CD14-positive monocyte (primary cell): ENCODE measurements around the gene SLIT3. TPM values are rescaled to one million over a fixed set of nuclear protein-coding genes. Genes with fewer than 3 reads are reported as not detected.

Source experiments
- DNase-seq, 3 donors: peaks; one replicate each; pipeline ENCODE4 v3.0.0-alpha.2; 2011 to 2022
- H2AFZ ChIP-seq: 2 replicates; pipeline ENCODE4 v1.6.0; 2012; ENCODE audit warnings: mild to moderate bottlenecking, low read depth, low read length, inconsistent platforms; ENCODE audit not compliant: insufficient read depth, poor library complexity, severe bottlenecking
- H3K27ac ChIP-seq, 2 donors: 1 replicate in 1 of 2; 2 replicates in 1 of 2; pipeline ENCODE4 v1.5.1; 2012 to 2013; ENCODE audit warnings: low read length in 2 of 2, control low read depth in 1 of 2, inconsistent platforms in 1 of 2, low read depth in 1 of 2, mild to moderate bottlenecking in 1 of 2
- H3K27me3 ChIP-seq, 2 donors: one replicate each; pipeline versions ENCODE4 v1.6.0 to v1.6.1; 2011 to 2013; ENCODE audit warnings: low read length in 2 of 2; ENCODE audit not compliant: control insufficient read depth in 2 of 2, insufficient read depth in 2 of 2
- H3K36me3 ChIP-seq, 2 donors: replicated peaks in 1 of 2; 1 replicate in 1 of 2; 2 replicates in 1 of 2; pipeline versions ENCODE4 v1.5.1 to v1.6.1; 2012 to 2013; ENCODE audit warnings: low read length in 2 of 2, control low read depth in 1 of 2, inconsistent platforms in 1 of 2, mild to moderate bottlenecking in 1 of 2; ENCODE audit not compliant: insufficient read depth in 2 of 2, control insufficient read depth in 1 of 2
- H3K4me1 ChIP-seq, 2 donors: 1 replicate in 1 of 2; 2 replicates in 1 of 2; pipeline versions ENCODE4 v1.5.1 to v1.6.1; 2012 to 2013; ENCODE audit warnings: low read length in 2 of 2, control low read depth in 1 of 2, inconsistent platforms in 1 of 2, mild to moderate bottlenecking in 1 of 2, moderate library complexity in 1 of 2; ENCODE audit not compliant: insufficient read depth in 2 of 2, control insufficient read depth in 1 of 2
- H3K4me2 ChIP-seq: replicated peaks from 2 replicates; pipeline ENCODE3; 2012; ENCODE audit warnings: low read length, moderate library complexity, mild to moderate bottlenecking; ENCODE audit not compliant: poor library complexity, severe bottlenecking; ENCODE audit errors: extremely low read depth
- H3K4me3 ChIP-seq, 3 experiments: fragments of 200-600 bp in 1 of 3; sonication (generic) in 1 of 3; replicated peaks in 1 of 3; 1 replicate in 2 of 3; 2 replicates in 1 of 3; pipeline ENCODE4 v1.5.1; 2011 to 2013; ENCODE audit warnings: low read length in 3 of 3, mild to moderate bottlenecking in 3 of 3, control low read depth in 2 of 3, low read depth in 2 of 3, inconsistent platforms in 1 of 3, moderate library complexity in 1 of 3
- H3K79me2 ChIP-seq: 2 replicates; pipeline ENCODE4 v1.6.0; 2012; ENCODE audit warnings: mild to moderate bottlenecking, control low read depth, inconsistent platforms, low read length, moderate library complexity; ENCODE audit not compliant: insufficient read depth
- H3K9ac ChIP-seq: 2 replicates; pipeline ENCODE4 v1.6.0; 2017; ENCODE audit warnings: low read length, mild to moderate bottlenecking; ENCODE audit not compliant: insufficient read depth, poor library complexity, severe bottlenecking
- H3K9me3 ChIP-seq, 2 donors: replicated peaks in 1 of 2; 1 replicate in 1 of 2; 2 replicates in 1 of 2; pipeline versions ENCODE4 v1.5.1 to v1.6.1; 2012 to 2013; ENCODE audit warnings: low read length in 2 of 2, control low read depth in 1 of 2; ENCODE audit not compliant: control insufficient read depth in 1 of 2, insufficient read depth in 1 of 2
- H4K20me1 ChIP-seq: 2 replicates; pipeline ENCODE4 v1.6.0; 2012; ENCODE audit warnings: mild to moderate bottlenecking, low read length, control low read depth, moderate library complexity; ENCODE audit not compliant: insufficient read depth
- H3K27ac Mint-ChIP-seq, 7 donors: one replicate each; pipeline ENCODE4 v1.8.0; 2020; ENCODE audit warnings: mild to moderate bottlenecking in 7 of 7, mixed read lengths in 7 of 7, moderate library complexity in 6 of 7, inconsistent platforms in 2 of 7
- H3K27me3 Mint-ChIP-seq, 3 donors: one replicate each; pipeline ENCODE4 v1.8.0; 2021 to 2022; ENCODE audit warnings: low read depth in 3 of 3, mild to moderate bottlenecking in 3 of 3, mixed read lengths in 3 of 3, moderate library complexity in 3 of 3, inconsistent platforms in 1 of 3
- H3K36me3 Mint-ChIP-seq, 2 donors: one replicate each; pipeline ENCODE4 v1.8.0; 2020; ENCODE audit warnings: mixed read lengths in 2 of 2, inconsistent platforms in 1 of 2, mild to moderate bottlenecking in 1 of 2
- H3K4me1 Mint-ChIP-seq: one replicate; pipeline ENCODE4 v1.8.0; 2020; ENCODE audit warnings: mild to moderate bottlenecking, mixed read lengths
- H3K4me3 Mint-ChIP-seq, 2 donors: one replicate each; pipeline ENCODE4 v1.8.0; 2020; ENCODE audit warnings: mild to moderate bottlenecking in 2 of 2, mixed read lengths in 2 of 2, moderate library complexity in 1 of 2
- H3K9me3 Mint-ChIP-seq, 7 donors: one replicate each; pipeline ENCODE4 v1.8.0; 2020 to 2022; ENCODE audit warnings: mixed read lengths in 7 of 7, mild to moderate bottlenecking in 6 of 7, moderate library complexity in 6 of 7, inconsistent platforms in 2 of 7
- WGBS: methylation state at CpG from one replicate; pipeline ENCODE4 v1.1.5; 2013; ENCODE audit warnings: missing lambda C conversion rate; ENCODE audit not compliant: insufficient coverage; 5-methylcytosine and 5-hydroxymethylcytosine counted together
- intact Hi-C, 2 donors: fragments of 100-400 bp; cut with micrococcal nuclease; formaldehyde crosslinking; loops; one replicate each; pipeline versions ENCODE4 v1.15.0 to v1.15.1; 2023
- polyA plus RNA-seq, 3 donors: library from polyadenylated mRNA; depleted of rRNA in 1 of 3; unstranded in 2 of 3; stranded (reverse) in 1 of 3; fragments of 300-500 nt in 2 of 3; fragments of >200 nt in 1 of 3; fragmentation: Illumina TruSeq in 2 of 3; gene quantifications; 1 replicate in 2 of 3; 2 replicates in 1 of 3; pipeline ENCODE4 v1.2.3, GENCODE V29; 2012 to 2021
- TF ChIP-seq, protein P1 (sequence below): fragments of 200-600 bp; IDR thresholded peaks from one replicate; pipeline ENCODE4 v1.8.0; 2022; ENCODE audit warnings: antibody characterized with exemption, mild to moderate bottlenecking

SLIT3 gene
- polyA plus RNA-seq, 3 donors = not detected

DNA sequence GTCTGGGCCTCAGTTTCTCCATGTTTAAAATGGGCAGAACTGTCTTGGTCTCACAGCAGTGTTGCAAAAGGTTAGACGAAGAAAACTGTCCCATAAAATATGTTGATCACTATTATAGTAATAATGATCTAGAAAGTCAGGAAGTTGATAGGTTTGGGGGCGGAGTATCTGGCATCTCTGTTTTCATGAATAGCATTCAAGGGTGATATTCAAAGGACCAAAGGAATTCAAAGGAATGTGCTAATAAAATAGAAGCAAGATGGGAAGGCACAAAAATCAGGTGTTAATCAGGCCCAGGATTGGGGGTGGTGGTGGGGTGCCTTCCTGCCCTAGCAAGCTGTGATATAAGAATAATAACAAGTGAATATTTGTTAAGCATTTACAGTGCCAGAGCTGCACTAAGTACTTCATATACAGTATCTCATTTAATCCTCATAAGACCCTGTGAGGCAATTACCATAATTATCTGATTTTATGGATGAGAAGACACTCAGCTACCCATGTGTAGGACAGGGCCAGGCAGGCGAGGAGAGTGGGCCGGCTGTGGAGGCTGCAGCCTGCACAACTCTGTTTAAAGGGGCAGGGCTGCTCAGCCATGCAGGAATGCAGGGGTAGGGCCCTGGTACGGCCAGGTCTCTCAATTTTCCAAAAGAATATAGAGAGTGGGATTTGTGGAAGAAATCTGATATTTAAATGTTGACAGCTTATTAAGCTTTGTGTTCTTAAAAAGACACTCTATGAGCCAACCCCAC lies 579.8 kb downstream of the SLIT3 start:
- 100% methylated on average over 3 of the region's 5 CpGs for WGBS
- Histone ChIP-seq H3K79me2 (no peaks in the 10 kb centered on the region), H3K27me3 (no peaks in the 10 kb centered on the region), H3K4me3 (no peak overlapping the region), H4K20me1 (no peaks in the 10 kb centered on the region), H3K9ac (no peak overlapping the region), H3K9me3 (no peaks in the 10 kb centered on the region), H3K27ac (no peak overlapping the region), H3K4me2 (no peak overlapping the region), H2AFZ (no peak overlapping the region), H3K36me3 (no peaks in the 10 kb centered on the region), H3K4me1 (no peaks in the 10 kb centered on the region)
- intact Hi-C loops = no loop called here
- Mint-ChIP-seq H3K36me3 (no peaks in the 10 kb centered on the region), H3K4me3 (no peak overlapping the region), H3K27ac (no peak overlapping the region), H3K4me1 (no peaks in the 10 kb centered on the region), H3K9me3 (peaks cover 0 to 2% (median 0%) of the 10 kb centered on the region in 7 donors), H3K27me3 (peaks cover 0 to 9% (median 2%) of the 10 kb centered on the region in 3 donors)
- no peak for DNase-seq
- TF ChIP-seq, protein P1, sequence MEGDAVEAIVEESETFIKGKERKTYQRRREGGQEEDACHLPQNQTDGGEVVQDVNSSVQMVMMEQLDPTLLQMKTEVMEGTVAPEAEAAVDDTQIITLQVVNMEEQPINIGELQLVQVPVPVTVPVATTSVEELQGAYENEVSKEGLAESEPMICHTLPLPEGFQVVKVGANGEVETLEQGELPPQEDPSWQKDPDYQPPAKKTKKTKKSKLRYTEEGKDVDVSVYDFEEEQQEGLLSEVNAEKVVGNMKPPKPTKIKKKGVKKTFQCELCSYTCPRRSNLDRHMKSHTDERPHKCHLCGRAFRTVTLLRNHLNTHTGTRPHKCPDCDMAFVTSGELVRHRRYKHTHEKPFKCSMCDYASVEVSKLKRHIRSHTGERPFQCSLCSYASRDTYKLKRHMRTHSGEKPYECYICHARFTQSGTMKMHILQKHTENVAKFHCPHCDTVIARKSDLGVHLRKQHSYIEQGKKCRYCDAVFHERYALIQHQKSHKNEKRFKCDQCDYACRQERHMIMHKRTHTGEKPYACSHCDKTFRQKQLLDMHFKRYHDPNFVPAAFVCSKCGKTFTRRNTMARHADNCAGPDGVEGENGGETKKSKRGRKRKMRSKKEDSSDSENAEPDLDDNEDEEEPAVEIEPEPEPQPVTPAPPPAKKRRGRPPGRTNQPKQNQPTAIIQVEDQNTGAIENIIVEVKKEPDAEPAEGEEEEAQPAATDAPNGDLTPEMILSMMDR = no peak

DNA sequence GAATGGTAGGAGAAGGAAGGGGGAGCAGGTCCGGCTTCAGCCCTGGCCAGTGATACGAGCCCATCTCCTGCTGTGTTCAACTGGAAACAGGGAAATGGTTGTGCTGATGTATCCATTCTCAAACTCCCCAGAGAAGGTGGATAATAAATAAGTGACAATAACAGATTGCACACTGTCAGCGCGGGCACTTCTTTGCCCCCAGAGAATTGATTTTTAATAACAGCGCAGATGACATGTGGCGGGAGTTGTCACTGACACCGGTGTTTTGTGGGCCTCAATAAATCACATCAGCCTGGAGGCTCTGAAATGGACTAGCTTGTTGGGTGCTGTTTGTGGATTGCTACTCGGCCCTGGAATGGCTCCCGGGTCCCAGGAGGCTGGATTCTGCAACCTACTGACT lies 580.4 kb downstream of the SLIT3 start:
- WGBS = 86% methylated on average over 6 of the region's 9 CpGs
- no peaks in the 10 kb centered on the region for H3K36me3 Mint-ChIP-seq
- Histone ChIP-seq H3K27me3 (no peaks in the 10 kb centered on the region), H3K79me2 (no peaks in the 10 kb centered on the region), H3K4me2 (no peak overlapping the region), H3K27ac (no peak overlapping the region), H2AFZ (no peak overlapping the region), H4K20me1 (no peaks in the 10 kb centered on the region), H3K36me3 (no peaks in the 10 kb centered on the region), H3K4me3 (no peak overlapping the region), H3K9me3 (no peaks in the 10 kb centered on the region), H3K4me1 (no peaks in the 10 kb centered on the region), H3K9ac (no peak overlapping the region)
- H3K9me3 Mint-ChIP-seq = peaks cover 0 to under 1% (median 0%) of the 10 kb centered on the region in 7 donors
- H3K27me3 Mint-ChIP-seq = peaks cover 0 to 9% (median 2%) of the 10 kb centered on the region in 3 donors
- no peaks in the 10 kb centered on the region for H3K4me1 Mint-ChIP-seq
- H3K4me3 Mint-ChIP-seq = no peak overlapping the region
- intact Hi-C loops = no loop called here
- DNase-seq = no peak
- no peak overlapping the region for H3K27ac Mint-ChIP-seq
- TF ChIP-seq, protein P1 = no peak
